ENCODE results near the gene ANXA7.
"Not testable (repeated sequence)": the region's sequence is repeated elsewhere in the genome, so short reads cannot be mapped to it uniquely, and the experiment has no call there.

Gene ANXA7

GRCh38 chr10:73332379-73332778 is 81.5 kb downstream of the ANXA7 start:
- no peak for DNase-seq

DNA sequence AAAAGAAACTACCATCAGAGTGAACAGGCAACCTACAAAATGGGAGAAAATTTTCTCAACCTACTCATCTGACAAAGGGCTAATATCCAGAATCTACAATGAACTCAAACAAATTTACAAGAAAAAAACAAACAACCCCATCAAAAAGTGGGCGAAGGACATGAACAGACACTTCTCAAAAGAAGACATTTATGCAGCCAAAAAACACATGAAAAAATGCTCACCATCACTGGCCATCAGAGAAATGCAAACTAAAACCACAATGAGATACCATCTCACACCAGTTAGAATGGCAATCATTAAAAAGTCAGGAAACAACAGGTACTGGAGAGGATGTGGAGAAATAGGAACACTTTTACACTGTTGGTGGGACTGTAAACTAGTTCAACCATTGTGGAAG is 85.3 kb downstream of the ANXA7 start:
- DNase-seq = not testable (repeated sequence)

DNA sequence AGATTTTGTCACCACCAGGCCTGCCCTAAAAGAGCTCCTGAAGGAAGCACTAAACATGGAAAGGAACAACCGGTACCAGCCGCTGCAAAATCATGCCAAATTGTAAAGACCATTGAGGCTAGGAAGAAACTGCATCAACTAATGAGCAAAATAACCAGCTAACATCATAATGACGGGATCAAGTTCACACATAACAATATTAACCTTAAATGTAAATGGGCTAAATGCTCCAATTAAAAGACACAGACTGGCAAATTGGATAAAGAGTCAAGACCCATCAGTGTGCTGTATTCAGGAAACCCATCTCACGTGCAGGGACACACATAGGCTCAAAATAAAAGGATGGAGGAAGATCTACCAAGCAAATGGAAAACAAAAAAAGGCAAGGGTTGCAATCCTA is 88.6 kb downstream of the ANXA7 start:
- DNase-seq = not testable (repeated sequence)
